ENCODE results near the gene TSSK2.
"Not testable (repeated sequence)": the region's sequence is repeated elsewhere in the genome, so short reads cannot be mapped to it uniquely, and the experiment has no call there.

The TSSK2 gene

GRCh38 chr22:19130959-19131684 is at the start of gene TSSK2:
Gene TSSK2, plus strand, starts transcription at chr22:19131308. Its CDS starts 92 bp downstream, at chr22:19131400.
- TF ChIP-seq CTCF (IDR thresholded peaks at IDR 0.05), result no peak
- Histone ChIP-seq H3K27ac (no peak within 1 kb of the TSS), H3K36me3 (peaks cover 55% of the 10 kb centered on the region), H3K27me3 (no peaks in the 10 kb centered on the region), H3K4me1 (ENCODE audit: control insufficient read depth in 1 of 2, insufficient read depth in 1 of 2, low read depth in 1 of 2, low read length in 1 of 2) (no peaks in the 10 kb centered on the region), H3K4me3 (ENCODE audit: low read depth in 1 of 2, low read length in 1 of 2) (no peak within 1 kb of the TSS), H3K9me3 (no peaks in the 10 kb centered on the region)

- Histone ChIP-seq H3K27me3 (no peaks in the 10 kb centered on the region), H3K9me3 (no peaks in the 10 kb centered on the region), H3K36me3 (peaks cover 27% of the 10 kb centered on the region), H3K4me3 (ENCODE audit: low read depth in 1 of 2, low read length in 1 of 2) (no peak overlapping the region), H3K4me1 (ENCODE audit: control insufficient read depth in 1 of 2, insufficient read depth in 1 of 2, low read depth in 1 of 2, low read length in 1 of 2) (peaks cover 17 to 24% of the 10 kb centered on the region in 2 experiments), H3K27ac (peak overlapping the region; percentile 28)
- TF ChIP-seq CTCF (IDR thresholded peaks at IDR 0.05), result no peak
Observed at GRCh38 chr22:19081351-19081750, 49.8 kb upstream of the TSSK2 start.

GRCh38 chr22:19082101-19082500 is 49.0 kb upstream of the TSSK2 start:
- H3K9me3 ChIP-seq, result no peaks in the 10 kb centered on the region
- no peak overlapping the region for H3K27ac ChIP-seq
- H3K4me1 ChIP-seq (ENCODE audit: control insufficient read depth in 1 of 2, insufficient read depth in 1 of 2, low read depth in 1 of 2, low read length in 1 of 2), result peaks cover 24 to 32% of the 10 kb centered on the region in 2 experiments
- no peak for TF ChIP-seq CTCF (IDR thresholded peaks at IDR 0.05)
- no peak overlapping the region for H3K4me3 ChIP-seq (ENCODE audit: low read depth in 1 of 2, low read length in 1 of 2)
- peaks cover 27% of the 10 kb centered on the region for H3K36me3 ChIP-seq
- no peaks in the 10 kb centered on the region for H3K27me3 ChIP-seq

- H3K27me3 ChIP-seq, result no peaks in the 10 kb centered on the region
- H3K4me3 ChIP-seq (ENCODE audit: low read depth in 1 of 2, low read length in 1 of 2), result no peak overlapping the region
- H3K36me3 ChIP-seq, result peaks cover 27% of the 10 kb centered on the region
- TF ChIP-seq CTCF (IDR thresholded peaks at IDR 0.05), result no peak
- peaks cover 31 to 39% of the 10 kb centered on the region in 2 experiments for H3K4me1 ChIP-seq (ENCODE audit: control insufficient read depth in 1 of 2, insufficient read depth in 1 of 2, low read depth in 1 of 2, low read length in 1 of 2)
- peak overlapping the region; percentile 96 for H3K27ac ChIP-seq
- no peaks in the 10 kb centered on the region for H3K9me3 ChIP-seq
Observed at GRCh38 chr22:19082793-19083192, 48.3 kb upstream of the TSSK2 start.

- Histone ChIP-seq H3K4me1 (ENCODE audit: control insufficient read depth in 1 of 2, insufficient read depth in 1 of 2, low read depth in 1 of 2, low read length in 1 of 2) (peaks cover 45 to 52% of the 10 kb centered on the region in 2 experiments), H3K36me3 (peaks cover 33% of the 10 kb centered on the region), H3K27ac (peak overlapping the region; percentile 96)
- not testable (repeated sequence) for H3K27me3 ChIP-seq; H3K4me3 ChIP-seq (ENCODE audit: low read depth in 1 of 2, low read length in 1 of 2); H3K9me3 ChIP-seq
Observed at GRCh38 chr22:19084126-19084525, 47.0 kb upstream of the TSSK2 start.

- Histone ChIP-seq H3K27ac (peak overlapping the region; percentile 96), H3K4me1 (ENCODE audit: control insufficient read depth in 1 of 2, insufficient read depth in 1 of 2, low read depth in 1 of 2, low read length in 1 of 2) (peaks cover 49 to 57% of the 10 kb centered on the region in 2 experiments), H3K4me3 (ENCODE audit: low read depth in 1 of 2, low read length in 1 of 2) (peak overlapping the region; percentile 54 to 58), H3K36me3 (peaks cover 33% of the 10 kb centered on the region)
- not testable (repeated sequence) for H3K9me3 ChIP-seq, H3K27me3 ChIP-seq
Observed at GRCh38 chr22:19084586-19084985, 46.5 kb upstream of the TSSK2 start.

Data from neutrophil (primary cell).